ENCODE results near the gene PIP4K2A. TPM values are rescaled to one million over a fixed set of nuclear protein-coding genes. Genes with fewer than 3 reads are reported as not detected.
A peak's percentile ranks its signal among the peaks of the same experiment; 100 is the strongest.

Gene PIP4K2A
- total RNA-seq, 2 donors from 2014 or later, result 3.6 to 7.8 TPM

DNA sequence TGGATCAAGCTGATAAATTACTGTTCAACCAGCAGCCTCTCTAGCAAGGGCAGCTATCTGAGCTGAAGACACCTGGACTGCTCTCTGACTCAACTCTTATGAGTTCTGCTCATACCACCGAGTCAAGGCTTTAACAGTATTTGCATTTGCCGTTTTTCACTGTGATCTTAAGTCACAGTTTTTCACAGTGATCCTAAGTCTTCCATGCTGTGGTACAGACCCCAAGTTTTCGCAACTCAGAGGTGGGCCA, 31.3 kb downstream of the PIP4K2A start:
- ATAC-seq, result peak; percentile 8
- DNase-seq, result no peak
- Histone ChIP-seq H3K27me3 (no peaks in the 10 kb centered on the region), H3K27ac (no peak overlapping the region), H3K36me3 (replicated peaks in 1 of 2; ENCODE audit: insufficient read depth in 1 of 2, low read depth in 2 of 2) (no peaks in the 10 kb centered on the region), H3K9me3 (no peaks in the 10 kb centered on the region), H3K4me1 (peaks cover 26% of the 10 kb centered on the region), H3K4me3 (no peak overlapping the region)
- WGBS, 2 donors, result 58 to 72% methylated on average over 3 of the region's 3 CpGs
- TF ChIP-seq, protein P1, sequence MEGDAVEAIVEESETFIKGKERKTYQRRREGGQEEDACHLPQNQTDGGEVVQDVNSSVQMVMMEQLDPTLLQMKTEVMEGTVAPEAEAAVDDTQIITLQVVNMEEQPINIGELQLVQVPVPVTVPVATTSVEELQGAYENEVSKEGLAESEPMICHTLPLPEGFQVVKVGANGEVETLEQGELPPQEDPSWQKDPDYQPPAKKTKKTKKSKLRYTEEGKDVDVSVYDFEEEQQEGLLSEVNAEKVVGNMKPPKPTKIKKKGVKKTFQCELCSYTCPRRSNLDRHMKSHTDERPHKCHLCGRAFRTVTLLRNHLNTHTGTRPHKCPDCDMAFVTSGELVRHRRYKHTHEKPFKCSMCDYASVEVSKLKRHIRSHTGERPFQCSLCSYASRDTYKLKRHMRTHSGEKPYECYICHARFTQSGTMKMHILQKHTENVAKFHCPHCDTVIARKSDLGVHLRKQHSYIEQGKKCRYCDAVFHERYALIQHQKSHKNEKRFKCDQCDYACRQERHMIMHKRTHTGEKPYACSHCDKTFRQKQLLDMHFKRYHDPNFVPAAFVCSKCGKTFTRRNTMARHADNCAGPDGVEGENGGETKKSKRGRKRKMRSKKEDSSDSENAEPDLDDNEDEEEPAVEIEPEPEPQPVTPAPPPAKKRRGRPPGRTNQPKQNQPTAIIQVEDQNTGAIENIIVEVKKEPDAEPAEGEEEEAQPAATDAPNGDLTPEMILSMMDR (IDR thresholded peaks at IDR 0.05), result no peak
- TF ChIP-seq POLR2A (IDR thresholded peaks at IDR 0.05), result no peak
- intact Hi-C loops (cut with DNase I), result no loop called here

DNA sequence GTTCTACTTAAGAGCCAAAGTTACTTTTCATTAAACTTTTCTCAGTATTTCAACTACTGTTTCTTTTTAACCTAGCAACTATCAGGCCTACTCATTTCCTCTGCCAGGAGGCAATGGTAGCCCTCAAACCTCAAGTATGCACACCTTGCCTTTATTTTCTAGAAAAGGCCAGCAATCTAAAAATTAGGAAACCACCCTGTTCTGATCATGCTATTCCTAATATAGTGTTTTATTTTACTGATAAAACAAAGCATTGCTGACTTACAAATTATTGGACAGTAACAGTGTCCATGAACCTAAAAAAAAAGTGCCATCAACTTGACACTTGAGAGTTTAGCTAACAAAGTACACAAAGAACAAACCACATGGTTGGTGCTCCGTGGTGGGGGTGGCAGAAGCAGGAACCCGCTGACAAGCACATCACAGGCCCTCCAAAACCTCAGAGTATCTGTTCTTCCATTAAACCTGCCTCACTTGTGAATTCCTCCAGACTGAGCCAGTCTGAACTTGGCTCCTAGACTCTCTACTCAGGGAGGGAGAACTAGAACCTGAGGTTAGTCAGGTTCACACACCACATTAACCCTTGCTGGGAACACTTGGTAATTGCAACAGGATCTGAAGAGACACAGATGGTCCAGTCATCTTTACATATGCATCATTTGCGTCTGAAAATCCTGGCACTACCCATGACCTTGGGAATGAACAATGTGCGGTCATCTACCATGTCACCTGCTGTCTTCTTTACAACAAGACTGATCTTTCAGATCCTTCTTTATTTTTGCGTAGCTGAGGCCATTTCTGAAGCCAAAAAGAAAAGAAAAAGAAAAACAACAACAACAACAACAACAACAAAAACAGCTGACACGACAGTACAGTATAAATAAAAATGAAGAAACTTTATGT, 31.9 kb downstream of the PIP4K2A start:
- no peaks in the 10 kb centered on the region for H3K27me3 ChIP-seq
- H3K4me3 ChIP-seq, result no peak overlapping the region
- TF ChIP-seq POLR2A (IDR thresholded peaks at IDR 0.05), result no peak
- TF ChIP-seq, protein P1 (IDR thresholded peaks at IDR 0.05), result no peak
- peaks cover 26% of the 10 kb centered on the region for H3K4me1 ChIP-seq
- H3K9me3 ChIP-seq, result no peaks in the 10 kb centered on the region
- 69 to 71% methylated on average over 6 of the region's 6 CpGs for WGBS, 2 donors
- DNase-seq (no peak), ATAC-seq (no peak)
- intact Hi-C loops (cut with DNase I), result no loop called here
- H3K36me3 ChIP-seq (replicated peaks in 1 of 2; ENCODE audit: insufficient read depth in 1 of 2, low read depth in 2 of 2), result no peaks in the 10 kb centered on the region
- H3K27ac ChIP-seq, result peak overlapping the region in 2 of 4 donors; percentile 12 to 36

DNA sequence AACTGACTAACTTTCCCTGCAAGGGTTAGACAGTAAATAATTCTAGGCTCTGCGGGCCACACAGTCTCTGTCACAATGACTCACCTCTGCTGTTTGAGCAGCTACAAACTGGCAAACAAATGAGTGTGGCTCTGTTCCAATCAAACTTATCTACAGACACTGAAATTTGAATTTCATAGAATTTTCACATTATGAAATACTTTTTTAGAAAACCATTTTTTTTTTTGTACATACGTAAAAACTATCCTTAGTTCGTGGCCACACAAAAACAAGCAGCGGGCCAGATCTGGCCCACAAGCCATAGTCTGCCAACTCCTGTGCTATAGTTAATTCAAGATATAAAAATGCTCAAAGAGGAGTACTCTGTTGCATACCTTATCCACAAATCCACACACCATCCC, 32.6 kb downstream of the PIP4K2A start:
- no peaks in the 10 kb centered on the region for H3K9me3 ChIP-seq
- ATAC-seq (peak; percentile 60), DNase-seq (peak in 3 of 4 donors; percentile 36 to 53 (median 40))
- no peak overlapping the region for H3K4me3 ChIP-seq
- peak overlapping the region in 2 of 4 donors; percentile 12 to 36 for H3K27ac ChIP-seq
- no peaks in the 10 kb centered on the region for H3K36me3 ChIP-seq (replicated peaks in 1 of 2; ENCODE audit: insufficient read depth in 1 of 2, low read depth in 2 of 2)
- WGBS, 2 donors, result 58 to 68% methylated on average over 4 of the region's 4 CpGs
- H3K27me3 ChIP-seq, result no peaks in the 10 kb centered on the region
- no peak for TF ChIP-seq POLR2A (IDR thresholded peaks at IDR 0.05)
- TF ChIP-seq, protein P1 (IDR thresholded peaks at IDR 0.05), result no peak
- intact Hi-C loops (cut with DNase I), result no loop called here
- peaks cover 26% of the 10 kb centered on the region for H3K4me1 ChIP-seq

DNA sequence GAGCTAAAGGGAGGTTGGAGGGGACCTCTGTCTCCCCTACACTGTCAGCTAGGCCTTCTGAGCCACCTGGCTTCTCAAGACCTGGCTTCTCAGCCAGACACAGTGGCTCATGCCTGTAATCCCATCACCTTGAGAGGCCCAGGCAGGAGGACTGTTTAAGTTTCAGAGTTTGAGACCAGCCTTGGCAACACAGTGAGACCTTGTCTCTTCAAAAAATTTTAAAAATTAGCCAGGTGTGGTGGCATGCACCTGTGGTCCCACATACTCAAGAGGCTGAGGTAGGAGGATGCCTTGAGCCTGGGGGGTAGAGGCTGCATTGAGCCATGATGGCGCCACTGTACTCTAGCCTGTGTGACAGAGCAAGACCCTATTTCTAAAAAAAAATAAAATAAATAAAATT, 33.1 kb downstream of the PIP4K2A start:
- H3K4me3 ChIP-seq, result no peak overlapping the region
- intact Hi-C loops (cut with DNase I), result no loop called here
- no peak for TF ChIP-seq POLR2A (IDR thresholded peaks at IDR 0.05)
- TF ChIP-seq, protein P1 (IDR thresholded peaks at IDR 0.05), result no peak
- no peak for DNase-seq
- no peaks in the 10 kb centered on the region for H3K27me3 ChIP-seq
- peaks cover 26% of the 10 kb centered on the region for H3K4me1 ChIP-seq
- H3K9me3 ChIP-seq, result no peaks in the 10 kb centered on the region
- H3K36me3 ChIP-seq (replicated peaks in 1 of 2; ENCODE audit: insufficient read depth in 1 of 2, low read depth in 2 of 2), result no peaks in the 10 kb centered on the region
- peak overlapping the region in 2 of 4 donors; percentile 9 to 36 for H3K27ac ChIP-seq
- WGBS, 2 donors, result 96 to 100% methylated on average over 1 of the region's 1 CpG
- ATAC-seq, result no peak

DNA sequence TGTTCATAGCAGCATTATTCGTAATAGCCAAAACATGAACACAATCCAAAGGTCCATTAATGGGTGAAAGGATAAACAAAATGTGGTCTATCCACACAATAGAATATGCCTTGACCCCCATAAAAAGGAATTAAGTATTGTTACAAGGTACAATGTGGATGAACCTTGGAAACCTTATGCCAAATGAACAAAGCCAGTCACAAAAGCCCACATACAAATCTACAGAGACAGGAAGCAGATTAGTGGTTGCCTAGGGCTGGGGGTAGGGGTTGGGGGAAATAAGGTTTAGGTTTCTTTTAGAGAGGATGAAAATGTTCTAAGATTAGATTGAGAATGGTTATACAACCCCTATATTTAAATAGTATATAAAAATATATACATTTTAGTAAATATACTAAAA, 34.8 kb downstream of the PIP4K2A start:
- TF ChIP-seq POLR2A (IDR thresholded peaks at IDR 0.05), result no peak
- TF ChIP-seq, protein P1 (IDR thresholded peaks at IDR 0.05), result no peak

More for the DNA sequence above, 34.8 kb downstream of the PIP4K2A start:
- H3K4me1 ChIP-seq, result peaks cover 26% of the 10 kb centered on the region
- H3K4me3 ChIP-seq, result no peak overlapping the region
- DNase-seq (no peak), ATAC-seq (no peak)
- no peaks in the 10 kb centered on the region for H3K9me3 ChIP-seq
- intact Hi-C loops (cut with DNase I), result no loop called here
- no peaks in the 10 kb centered on the region for H3K27me3 ChIP-seq
- H3K27ac ChIP-seq, result no peak overlapping the region
- 100% methylated on average over 1 of the region's 1 CpG for WGBS, 2 donors
- no peaks in the 10 kb centered on the region for H3K36me3 ChIP-seq (replicated peaks in 1 of 2; ENCODE audit: insufficient read depth in 1 of 2, low read depth in 2 of 2)

All from body of pancreas (tissue), 4 donors.